Endothelial cell of umbilical vein (primary cell): ENCODE measurements around the gene VPS35L. TPM values are rescaled to one million over a fixed set of nuclear protein-coding genes. Genes with fewer than 3 reads are reported as not detected.

Source experiments
- BruUV-seq: library from RNA; stranded (reverse); fragments of 400-500 nt; replicated peaks from 2 replicates; lab custom pipeline; 2021; lab: Mats Ljungman, UMichigan
- CTCF ChIA-PET: fragments of 300-600, 350-600 bp; sonication (Branson Sonifier 250); formaldehyde crosslinking; loops from one replicate; lab custom pipeline; 2021; ENCODE audit warnings: antibody characterized with exemption, inconsistent platforms; lab: Charles Lee
- POLR2A ChIA-PET: fragments of 300-600, 350-600 bp; sonication (Branson Sonifier 250); formaldehyde crosslinking; loops from one replicate; lab custom pipeline; 2021; ENCODE audit warnings: antibody characterized with exemption, inconsistent platforms; lab: Charles Lee
- DNase-seq: peaks from one replicate; pipeline ENCODE4 v3.0.0-alpha.2; 2011; ENCODE audit warnings: low read depth, low spot score
- FAIRE-seq: peaks from 2 replicates; lab custom pipeline; 2011; peaks lifted over from hg19 to GRCh38; lab: Jason Lieb, UNC
- H2AFZ ChIP-seq: 2 replicates; pipeline ENCODE4 v1.6.0; 2012; ENCODE audit warnings: low read depth, low read length, control low read depth, inconsistent platforms
- H3K27ac ChIP-seq: 2 replicates; pipeline ENCODE4 v1.5.1; 2011; ENCODE audit warnings: low read depth, mild to moderate bottlenecking, control low read depth, low read length, moderate library complexity; ENCODE audit not compliant: insufficient read depth
- H3K27me3 ChIP-seq, 2 experiments: 2 replicates each; pipeline versions ENCODE4 v1.6.0 to v1.6.1; 2011; ENCODE audit warnings: low read length in 2 of 2, mixed read lengths in 1 of 2; ENCODE audit not compliant: control insufficient read depth in 2 of 2, insufficient read depth in 2 of 2
- H3K36me3 ChIP-seq, 2 experiments: 2 replicates in 1 of 2; 3 replicates in 1 of 2; pipeline ENCODE4 v1.5.1; 2011; ENCODE audit warnings: low read length in 2 of 2, mild to moderate bottlenecking in 1 of 2, moderate library complexity in 1 of 2; ENCODE audit not compliant: control insufficient read depth in 2 of 2, insufficient read depth in 2 of 2; ENCODE audit errors: extremely low read depth in 1 of 2
- H3K4me1 ChIP-seq: 3 replicates; pipeline ENCODE4 v1.5.1; 2011; ENCODE audit warnings: mild to moderate bottlenecking, low read length; ENCODE audit not compliant: control insufficient read depth, insufficient read depth; ENCODE audit errors: extremely low read depth
- H3K4me2 ChIP-seq: 2 replicates; pipeline ENCODE4 v1.6.1; 2011; ENCODE audit warnings: low read length, control low read depth, mixed read lengths; ENCODE audit not compliant: insufficient read depth
- H3K4me3 ChIP-seq, 3 experiments: fragments of 200-600 bp in 1 of 3; sonication (generic), shearing (Covaris generic) in 1 of 3; replicated peaks in 1 of 3; 2 replicates each; pipeline ENCODE4 v1.5.1; 2011 to 2016; ENCODE audit warnings: control low read depth in 3 of 3, low read length in 3 of 3, mild to moderate bottlenecking in 2 of 3, inconsistent platforms in 1 of 3, low read depth in 1 of 3, moderate library complexity in 1 of 3; ENCODE audit not compliant: insufficient read depth in 1 of 3
- H3K79me2 ChIP-seq: 2 replicates; pipeline ENCODE4 v1.6.0; 2012; ENCODE audit warnings: low read length, inconsistent platforms; ENCODE audit not compliant: control insufficient read depth, insufficient read depth
- H3K9ac ChIP-seq: replicated peaks from 2 replicates; pipeline ENCODE3; 2011; ENCODE audit warnings: low read length, control low read depth; ENCODE audit not compliant: insufficient read depth; ENCODE audit errors: extremely low read depth
- H3K9me1 ChIP-seq: replicated peaks from 3 replicates; pipeline ENCODE4 v1.6.0; 2011; ENCODE audit warnings: mild to moderate bottlenecking, low read length; ENCODE audit not compliant: control insufficient read depth, insufficient read depth; ENCODE audit errors: extremely low read depth
- H3K9me3 ChIP-seq: replicated peaks from 2 replicates; pipeline ENCODE4 v1.5.1; 2012; ENCODE audit warnings: low read length, inconsistent platforms; ENCODE audit not compliant: control insufficient read depth, insufficient read depth
- H4K20me1 ChIP-seq: replicated peaks from 2 replicates; pipeline ENCODE3; 2011; ENCODE audit warnings: mild to moderate bottlenecking, low read length; ENCODE audit not compliant: control insufficient read depth, insufficient read depth; ENCODE audit errors: extremely low read depth
- CTCF ChIP-seq, 2 donors: IDR thresholded peaks; 1 replicate in 1 of 2; 2 replicates in 1 of 2; pipeline ENCODE4 v1.5.1; 2011; ENCODE audit warnings: low read length in 2 of 2, mild to moderate bottlenecking in 2 of 2, moderate library complexity in 2 of 2, control low read depth in 1 of 2, inconsistent platforms in 1 of 2, low read depth in 1 of 2; ENCODE audit not compliant: insufficient read depth in 1 of 2; ENCODE audit errors: extremely low read depth in 1 of 2
- EZH2 ChIP-seq: IDR thresholded peaks from 2 replicates; pipeline ENCODE4 v1.6.1; 2012; ENCODE audit warnings: borderline replicate concordance, low read depth, mild to moderate bottlenecking, moderate library complexity, low read length, inconsistent platforms; ENCODE audit not compliant: severe bottlenecking
- FOS ChIP-seq: IDR thresholded peaks from 2 replicates; pipeline ENCODE4 v1.6.1; 2011; ENCODE audit warnings: mild to moderate bottlenecking, low read length, moderate library complexity, borderline replicate concordance; ENCODE audit not compliant: insufficient read depth
- GATA2 ChIP-seq: IDR thresholded peaks from 2 replicates; pipeline ENCODE4 v1.7.0; 2011; ENCODE audit warnings: low read depth, mild to moderate bottlenecking, moderate library complexity, mixed read lengths, low read length; ENCODE audit not compliant: insufficient read length, insufficient read depth
- JUN ChIP-seq: IDR thresholded peaks from 2 replicates; pipeline ENCODE4 v1.6.1; 2011; ENCODE audit warnings: borderline replicate concordance, low read depth; ENCODE audit not compliant: insufficient read length, insufficient read depth
- MAX ChIP-seq: IDR thresholded peaks from 2 replicates; pipeline ENCODE4 v1.6.1; 2011; ENCODE audit not compliant: insufficient read depth, insufficient read length
- MYC ChIP-seq: IDR thresholded peaks from one replicate; pipeline ENCODE4 v1.6.1; 2011; ENCODE audit warnings: mild to moderate bottlenecking, low read depth, low read length
- POLR2A ChIP-seq: IDR thresholded peaks from 2 replicates; pipeline ENCODE4 v1.6.1; 2012; ENCODE audit warnings: low read depth, mild to moderate bottlenecking, control low read depth, low read length
- POLR2AphosphoS5 ChIP-seq: IDR thresholded peaks from 2 replicates; pipeline ENCODE4 v1.6.1; 2012; ENCODE audit warnings: low read depth, mild to moderate bottlenecking, control low read depth, low read length, moderate library complexity; ENCODE audit not compliant: insufficient read depth
- dilution Hi-C: fragments of 300-500 bp; cut with MboI; formaldehyde crosslinking; loops from one replicate; pipeline ENCODE4 v1.15.0; 2019; ENCODE audit warnings: low sequenced_read_pairs; ENCODE audit not compliant: extremely low pct_ligation_motif_present
- intact Hi-C: fragments of 100-400 bp; cut with micrococcal nuclease; formaldehyde crosslinking; loops from one replicate; pipeline ENCODE4 v1.10.0; 2022
- polyA plus RNA-seq, 4 experiments: library from polyadenylated mRNA; depleted of rRNA in 3 of 4; stranded (reverse) in 3 of 4; unstranded in 1 of 4; fragments of >200 nt; gene quantifications; 2 replicates each; pipeline versions ENCODE4 v1.2.1 to v1.2.3, GENCODE V29; 2011 to 2012; ENCODE audit warnings: missing spikeins in 1 of 4
- total RNA-seq: library from RNA; stranded (reverse); gene quantifications from 2 replicates; pipeline ENCODE4 v1.2.3, GENCODE V29; 2021

Gene VPS35L
- total and polyA plus RNA-seq, 2 donors (not counting 3 experiments of a cell fraction or from before 2014, with no cell fraction given), result 49.1 to 91.1 TPM

GRCh38 chr16:19645557-19645981, 90.1 kb downstream of the VPS35L start:
- FAIRE-seq (no peak), DNase-seq (no peak)
- no peaks in the 10 kb centered on the region for H3K27me3 ChIP-seq
- no peaks in the 10 kb centered on the region for H4K20me1 ChIP-seq
- H3K79me2 ChIP-seq, result no peaks in the 10 kb centered on the region
- no peak overlapping the region for H3K27ac ChIP-seq
- dilution Hi-C loops, result no loop called here
- H3K9me1 ChIP-seq, result no peaks in the 10 kb centered on the region
- ChIA-PET CTCF (interaction anchor here (0.6 kb wide), 1 partner anchor 90 kb away, joined by 3 read pairs; the partner anchor contains the start of gene VPS35L), POLR2A (no interaction called here)
- H3K4me2 ChIP-seq, result no peak overlapping the region
- peaks cover 0 to 13% of the 10 kb centered on the region in 2 experiments for H3K36me3 ChIP-seq
- TF ChIP-seq CTCF (IDR thresholded peaks at IDR 0.05; ENCODE audit: extremely low read depth in 1 of 2, insufficient read depth in 1 of 2, low read depth in 1 of 2, low read length in 2 of 2), result no peak
- TF ChIP-seq MYC, result no peak
- TF ChIP-seq JUN, result no peak
- TF ChIP-seq EZH2, result no peak
- no peak for TF ChIP-seq GATA2
- no peak for TF ChIP-seq MAX
- no peak for TF ChIP-seq FOS
- no peak for TF ChIP-seq POLR2AphosphoS5
- TF ChIP-seq POLR2A, result no peak
- no peak overlapping the region for H3K4me3 ChIP-seq
- H2AFZ ChIP-seq, result no peak overlapping the region
- no TSS peak for BruUV-seq
- intact Hi-C loops, result no loop called here
- H3K9me3 ChIP-seq, result no peaks in the 10 kb centered on the region
- no peaks in the 10 kb centered on the region for H3K4me1 ChIP-seq
- H3K9ac ChIP-seq, result no peak overlapping the region
